ENCODE data around the gene IP6K3. TPM values are rescaled to one million over a fixed set of nuclear protein-coding genes. Genes with fewer than 3 reads are reported as not detected.

The IP6K3 gene
- total RNA-seq, 1 experiment from 2014 or later = not detected

GRCh38 chr6:33784787-33785186 lies 38.1 kb upstream of the IP6K3 start:
- intact Hi-C loops (cut with micrococcal nuclease; ENCODE audit: unreplicated experiment) = no loop called here
- ChIA-PET POLR2A (ENCODE audit: low non-redundant PET) (no interaction called here), CTCF (no interaction called here)
- Histone ChIP-seq H3K27me3 (replicated peaks; ENCODE audit: insufficient read depth, low read depth, low read length, poor library complexity) (no peaks in the 10 kb centered on the region), H3K27ac (ENCODE audit: low read depth, low read length, poor library complexity, severe bottlenecking) (no peak overlapping the region), H3K36me3 (ENCODE audit: insufficient read depth, low read length, poor library complexity, severe bottlenecking) (peaks cover 52% of the 10 kb centered on the region), H3K4me1 (ENCODE audit: insufficient read depth, low read length, poor library complexity, severe bottlenecking) (peaks cover 18% of the 10 kb centered on the region), H3K9me3 (ENCODE audit: low read depth, low read length, poor library complexity, severe bottlenecking) (no peaks in the 10 kb centered on the region), H3K4me3 (ENCODE audit: low read depth, low read length, poor library complexity, severe bottlenecking) (no peak overlapping the region)
- no peak for TF ChIP-seq CTCF (conservative IDR thresholded peaks at IDR 0.05; ENCODE audit: low read depth, low read length)
- no peak for TF ChIP-seq EZH2 (IDR thresholded peaks at IDR 0.05; ENCODE audit: borderline replicate concordance, low read depth, low read length, poor library complexity, severe bottlenecking)
- BruUV-seq (replicated peaks) = no TSS peak
- DNase-seq (ENCODE audit: low spot score) = no peak

- no peak for TF ChIP-seq CTCF (conservative IDR thresholded peaks at IDR 0.05; ENCODE audit: low read depth, low read length)
- TF ChIP-seq EZH2 (IDR thresholded peaks at IDR 0.05; ENCODE audit: borderline replicate concordance, low read depth, low read length, poor library complexity, severe bottlenecking) = no peak
- no TSS peak for BruUV-seq (replicated peaks)
- intact Hi-C loops (cut with micrococcal nuclease; ENCODE audit: unreplicated experiment) = no loop called here
- Histone ChIP-seq H3K27me3 (replicated peaks; ENCODE audit: insufficient read depth, low read depth, low read length, poor library complexity) (no peaks in the 10 kb centered on the region), H3K27ac (ENCODE audit: low read depth, low read length, poor library complexity, severe bottlenecking) (no peak overlapping the region), H3K4me1 (ENCODE audit: insufficient read depth, low read length, poor library complexity, severe bottlenecking) (peaks cover 18% of the 10 kb centered on the region), H3K36me3 (ENCODE audit: insufficient read depth, low read length, poor library complexity, severe bottlenecking) (peaks cover 60% of the 10 kb centered on the region), H3K9me3 (ENCODE audit: low read depth, low read length, poor library complexity, severe bottlenecking) (no peaks in the 10 kb centered on the region), H3K4me3 (ENCODE audit: low read depth, low read length, poor library complexity, severe bottlenecking) (no peak overlapping the region)
- CTCF ChIA-PET = no interaction called here
- DNase-seq (ENCODE audit: low spot score) = no peak
- POLR2A ChIA-PET (ENCODE audit: low non-redundant PET) = no interaction called here
Measured at GRCh38 chr6:33783781-33784520, 37.2 kb upstream of the IP6K3 start.

- H3K27me3 ChIP-seq (replicated peaks; ENCODE audit: insufficient read depth, low read depth, low read length, poor library complexity) = no peaks in the 10 kb centered on the region
- BruUV-seq (replicated peaks) = no TSS peak
- intact Hi-C loops (cut with micrococcal nuclease; ENCODE audit: unreplicated experiment) = no loop called here
- no peak for TF ChIP-seq EZH2 (IDR thresholded peaks at IDR 0.05; ENCODE audit: borderline replicate concordance, low read depth, low read length, poor library complexity, severe bottlenecking)
- no peak for TF ChIP-seq CTCF (conservative IDR thresholded peaks at IDR 0.05; ENCODE audit: low read depth, low read length)
- POLR2A ChIA-PET (ENCODE audit: low non-redundant PET) = no interaction called here
- CTCF ChIA-PET = no interaction called here
- H3K4me1 ChIP-seq (ENCODE audit: insufficient read depth, low read length, poor library complexity, severe bottlenecking) = peaks cover 20% of the 10 kb centered on the region
- H3K4me3 ChIP-seq (ENCODE audit: low read depth, low read length, poor library complexity, severe bottlenecking) = no peak overlapping the region
- H3K36me3 ChIP-seq (ENCODE audit: insufficient read depth, low read length, poor library complexity, severe bottlenecking) = peaks cover 74% of the 10 kb centered on the region
- no peaks in the 10 kb centered on the region for H3K9me3 ChIP-seq (ENCODE audit: low read depth, low read length, poor library complexity, severe bottlenecking)
- H3K27ac ChIP-seq (ENCODE audit: low read depth, low read length, poor library complexity, severe bottlenecking) = no peak overlapping the region
- no peak for DNase-seq (ENCODE audit: low spot score)
Measured at GRCh38 chr6:33782561-33782960, 35.9 kb upstream of the IP6K3 start.
